K562 (cell line): ENCODE data around the gene NTSR1. TPM values are rescaled to one million over a fixed set of nuclear protein-coding genes. Genes with fewer than 3 reads are reported as not detected.

Source experiments
- ARID1B ChIP-seq: fragments of 450-650 bp; IDR thresholded peaks from 2 replicates; pipeline ENCODE4 v1.6.1; 2016; ENCODE audit warnings: antibody characterized with exemption, mild to moderate bottlenecking, inconsistent platforms
- ELF2 ChIP-seq: fragments of 250-450 bp; sonication (Bioruptor Pico); IDR thresholded peaks from 2 replicates; pipeline ENCODE4 v1.5.0; 2021; ENCODE audit warnings: mild to moderate bottlenecking
- ETV6 ChIP-seq, 3 experiments: fragments of 150-350 bp in 1 of 3; sonication (generic) in 1 of 3; formaldehyde crosslinking in 1 of 3; IDR thresholded peaks; 2 replicates each; pipeline versions ENCODE4 v1.6.1 to v1.8.0; 2014 to 2022; ENCODE audit warnings: borderline replicate concordance in 2 of 3, low read depth in 2 of 3, antibody characterized with exemption in 1 of 3, low read length in 1 of 3, mild to moderate bottlenecking in 1 of 3, missing genetic modification reagents in 1 of 3
- GTF2E2 ChIP-seq: fragments of 200-800 bp; sonication (Bioruptor generic); IDR thresholded peaks from 2 replicates; pipeline ENCODE4 v1.6.1; 2016; ENCODE audit warnings: missing genetic modification characterization, missing compliant biosample characterization
- HIVEP1 ChIP-seq: fragments of 250-450 bp; sonication (Bioruptor Pico); IDR thresholded peaks from 2 replicates; pipeline ENCODE4 v1.4.0; 2020; ENCODE audit warnings: mild to moderate bottlenecking
- KLF16 ChIP-seq: IDR thresholded peaks from 2 replicates; pipeline ENCODE4 v1.6.1; 2016; ENCODE audit warnings: antibody characterized with exemption
- KLF6 ChIP-seq: fragments of 250-450 bp; sonication (Bioruptor Pico); IDR thresholded peaks from 2 replicates; pipeline ENCODE4 v1.4.0; 2020; ENCODE audit warnings: mild to moderate bottlenecking, moderate library complexity, borderline replicate concordance
- MBD2 ChIP-seq: sonication (generic); IDR thresholded peaks from 2 replicates; pipeline ENCODE4 v1.6.1; 2016; ENCODE audit warnings: low read depth, borderline replicate concordance
- MCM2 ChIP-seq: fragments of 450-650 bp; IDR thresholded peaks from 2 replicates; pipeline ENCODE4 v1.6.1; 2017; ENCODE audit warnings: low read depth, mild to moderate bottlenecking
- MEF2D ChIP-seq: conservative IDR thresholded peaks from 2 replicates; pipeline ENCODE4 v1.6.1; 2016; ENCODE audit warnings: low read depth, missing genetic modification characterization, missing compliant biosample characterization
- MTA3 ChIP-seq: fragments of 450-650 bp; formaldehyde crosslinking; IDR thresholded peaks from 2 replicates; pipeline ENCODE4 v1.6.1; 2017; ENCODE audit warnings: mild to moderate bottlenecking, borderline replicate concordance
- NFE2 ChIP-seq: IDR thresholded peaks from 2 replicates; pipeline ENCODE4 v1.6.1; 2014; ENCODE audit warnings: antibody characterized with exemption, low read depth
- RFX1 ChIP-seq: fragments of 450-650 bp; IDR thresholded peaks from 2 replicates; pipeline ENCODE4 v1.6.1; 2016; ENCODE audit warnings: mild to moderate bottlenecking, moderate library complexity
- RUNX1 ChIP-seq: sonication (generic); IDR thresholded peaks from 2 replicates; pipeline ENCODE4 v1.6.1; 2016; ENCODE audit warnings: antibody characterized with exemption, low read depth
- SMARCE1 ChIP-seq: fragments of 450-650 bp; IDR thresholded peaks from 2 replicates; pipeline ENCODE4 v1.7.1; 2016; ENCODE audit warnings: mild to moderate bottlenecking
- SNIP1 ChIP-seq: fragments of 450-650 bp; IDR thresholded peaks from 2 replicates; pipeline ENCODE4 v1.7.1; 2017; ENCODE audit warnings: low read depth, mild to moderate bottlenecking
- STAT5B ChIP-seq: fragments of 250-450 bp; sonication (Bioruptor Pico); IDR thresholded peaks from 2 replicates; pipeline ENCODE4 v1.8.0; 2021; ENCODE audit warnings: mild to moderate bottlenecking, inconsistent platforms
- TRIM24 ChIP-seq, 2 experiments: fragments of 450-650 bp; IDR thresholded peaks; 2 replicates each; pipeline ENCODE4 v1.6.1; 2016
- TRIM28 ChIP-seq: fragments of 450-650 bp; IDR thresholded peaks from 2 replicates; pipeline ENCODE4 v1.6.1; 2017
- U2AF2 ChIP-seq: fragments of 200-400 bp; formaldehyde crosslinking; optimal IDR thresholded peaks from 2 replicates; pipeline ENCODE3; 2017; ENCODE audit warnings: low read depth, mild to moderate bottlenecking, low read length
- USF1 ChIP-seq: sonication (generic); formaldehyde crosslinking; IDR thresholded peaks from 2 replicates; pipeline ENCODE4 v1.9.0; 2022; ENCODE audit warnings: mild to moderate bottlenecking, missing genetic modification reagents
- ZNF146 ChIP-seq: IDR thresholded peaks from one replicate; pipeline ENCODE4 v1.6.1; 2018; ENCODE audit warnings: missing compliant biosample characterization; ENCODE audit not compliant: unreplicated experiment
- ZNF175 ChIP-seq: fragments of 200-800 bp; sonication (Bioruptor generic); IDR thresholded peaks from 2 replicates; pipeline ENCODE4 v1.6.1; 2016; ENCODE audit warnings: low read depth, mild to moderate bottlenecking, missing genetic modification characterization, missing compliant biosample characterization
- ZNF583 ChIP-seq: fragments of 250-450 bp; sonication (Bioruptor Pico); IDR thresholded peaks from 2 replicates; pipeline ENCODE4 v1.4.0; 2020
- polyA plus RNA-seq, 8 experiments: library from polyadenylated mRNA; depleted of rRNA in 4 of 8; stranded (reverse) in 5 of 8; unstranded in 3 of 8; fragments of >200 nt; fragmentation: Nextera tagmentation in 2 of 8; fragmentation: Illumina TruSeq in 1 of 8; extraction: Ambion mirVana in 2 of 8; extraction: Trizol in 1 of 8; gene quantifications; 2 replicates each; pipeline versions ENCODE4 v1.2.1 to v1.2.3, GENCODE V29; 2011 to 2014; ENCODE audit warnings: inconsistent platforms in 1 of 8, missing spikeins in 1 of 8
- total RNA-seq, 7 experiments: library from RNA; depleted of rRNA in 6 of 7; stranded (reverse); fragments of >200 nt in 6 of 7; fragmentation: Illumina TruSeq in 2 of 7; extraction: Trizol in 2 of 7; gene quantifications; 2 replicates each; pipeline versions ENCODE4 v1.2.1 to v1.2.3, GENCODE V29; 2011 to 2021; ENCODE audit warnings: low replicate concordance in 1 of 7
- TF ChIP-seq, protein P1 (sequence below): fragments of 450-650 bp; IDR thresholded peaks from 2 replicates; pipeline ENCODE4 v1.6.1; 2016; ENCODE audit warnings: missing biosample characterization, missing genetic modification characterization

Gene NTSR1
- total and polyA plus RNA-seq, 9 of the 15 experiments (the other 6 are each of a cell fraction or from before 2014, with no cell fraction given), result 0.04 to 0.40 (median 0.13) TPM; not detected in 3

DNA sequence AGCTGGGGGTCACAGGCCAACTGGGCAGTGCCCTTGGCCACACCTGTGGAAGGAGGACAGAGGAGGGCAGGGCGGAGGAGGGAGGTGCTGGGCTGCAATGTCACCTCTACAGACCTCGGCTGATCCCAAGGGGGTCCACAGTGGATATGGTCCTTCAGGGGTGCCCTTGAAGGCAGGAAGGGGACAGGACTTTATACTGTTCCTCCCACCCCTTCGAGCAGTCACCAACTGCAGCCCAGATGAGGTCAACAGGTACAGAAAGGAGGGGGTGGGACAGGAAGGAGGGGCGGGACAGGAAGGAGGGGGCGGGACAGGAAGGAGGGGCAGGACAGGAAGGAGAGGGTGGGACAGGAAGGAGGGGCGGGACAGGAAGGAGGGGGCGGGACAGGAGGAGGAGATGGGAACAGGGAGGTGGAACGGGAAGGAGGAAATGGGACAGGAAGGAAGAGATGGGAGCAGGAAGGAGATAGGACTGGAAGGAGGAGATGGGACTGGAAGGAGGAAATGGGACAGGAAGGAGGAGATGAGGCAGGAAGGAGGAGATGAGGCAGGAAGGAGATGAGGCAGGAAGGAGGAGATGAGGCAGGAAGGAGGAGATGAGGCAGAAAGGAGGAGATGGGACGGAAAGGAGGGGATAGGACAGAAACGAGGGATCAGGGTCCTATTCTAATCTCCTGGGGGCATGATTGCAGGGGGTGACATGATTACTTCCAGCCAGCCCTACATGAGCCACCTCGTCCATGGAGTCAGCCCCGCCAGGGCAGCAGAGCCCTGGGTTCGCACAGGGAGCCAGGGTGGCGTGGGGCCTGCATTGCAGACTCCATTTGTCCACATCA is 68.3 kb downstream of the NTSR1 start (continued):
- TF ChIP-seq USF1 (CRISPR knock-in tag) (no peak), NFE2 (no peak), MBD2 (peak; percentile 27; the same call in 1 of the 2 replicates), ZNF146 (CRISPR knock-in tag) (no peak), KLF16 (no peak), TRIM24 (IDR thresholded peaks at IDR 0.05) (peak in 1 of 2 experiments; percentile 78; a peak in 2 of 4 replicates), ELF2 (CRISPR knock-in tag) (no peak), ARID1B (peak; percentile 71), SMARCE1 (peak; percentile 54), MCM2 (no peak), U2AF2 (no peak), MTA3 (peak; percentile 34; the same call in 1 of the 2 replicates), TRIM28 (no peak), ZNF175 (CRISPR knock-in tag) (peak; percentile 25; the same call in 1 of the 2 replicates), SNIP1 (no peak), HIVEP1 (CRISPR knock-in tag) (no peak), ZNF583 (CRISPR knock-in tag) (no peak), MEF2D (tag) (no peak), ETV6 (IDR thresholded peaks at IDR 0.05; ENCODE audit: borderline replicate concordance in 1 of 2, low read depth in 2 of 2, low read length in 1 of 2) (peak; percentile 96), ETV6 (CRISPR knock-in tag; IDR thresholded peaks at IDR 0.05; ENCODE audit: borderline replicate concordance) (no peak), RFX1 (no peak), RUNX1 (no peak), KLF6 (CRISPR knock-in tag) (no peak), GTF2E2 (tag) (no peak), STAT5B (CRISPR knock-in tag) (no peak)
- TF ChIP-seq, protein P1, sequence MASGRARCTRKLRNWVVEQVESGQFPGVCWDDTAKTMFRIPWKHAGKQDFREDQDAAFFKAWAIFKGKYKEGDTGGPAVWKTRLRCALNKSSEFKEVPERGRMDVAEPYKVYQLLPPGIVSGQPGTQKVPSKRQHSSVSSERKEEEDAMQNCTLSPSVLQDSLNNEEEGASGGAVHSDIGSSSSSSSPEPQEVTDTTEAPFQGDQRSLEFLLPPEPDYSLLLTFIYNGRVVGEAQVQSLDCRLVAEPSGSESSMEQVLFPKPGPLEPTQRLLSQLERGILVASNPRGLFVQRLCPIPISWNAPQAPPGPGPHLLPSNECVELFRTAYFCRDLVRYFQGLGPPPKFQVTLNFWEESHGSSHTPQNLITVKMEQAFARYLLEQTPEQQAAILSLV, result no peak
